Measurements from ENCODE around the gene UBA3. TPM values are rescaled to one million over a fixed set of nuclear protein-coding genes. Genes with fewer than 3 reads are reported as not detected.

Gene UBA3
- total RNA-seq, 2 donors from 2014 or later: 45.5 to 50.6 TPM

GRCh38 chr3:69052472-69052898 lies 27.7 kb downstream of the UBA3 start:
- TF ChIP-seq POLR2AphosphoS5 (IDR thresholded peaks at IDR 0.05): no peak
- TF ChIP-seq CTCF (IDR thresholded peaks at IDR 0.05): peak in 1 of 4 experiments; percentile 35
- Histone ChIP-seq H3K4me1 (replicated peaks) (no peaks in the 10 kb centered on the region), H3K27ac (peak overlapping the region; percentile 92), H3K36me3 (no peaks in the 10 kb centered on the region), H3K27me3 (replicated peaks; ENCODE audit: insufficient read depth) (no peaks in the 10 kb centered on the region), H3K9me3 (no peaks in the 10 kb centered on the region), H3K4me3 (peak overlapping the region; percentile 63 to 64)
- intact Hi-C loops (cut with DNase I): loop anchor here (5.0 kb wide), 1 partner anchor 40 kb away; the partner anchor contains the start of gene EOGT
- DNase-seq (ENCODE audit: low spot score): peak; percentile 7
- 7% methylated on average over 9 of the region's 9 CpGs for WGBS

DNA sequence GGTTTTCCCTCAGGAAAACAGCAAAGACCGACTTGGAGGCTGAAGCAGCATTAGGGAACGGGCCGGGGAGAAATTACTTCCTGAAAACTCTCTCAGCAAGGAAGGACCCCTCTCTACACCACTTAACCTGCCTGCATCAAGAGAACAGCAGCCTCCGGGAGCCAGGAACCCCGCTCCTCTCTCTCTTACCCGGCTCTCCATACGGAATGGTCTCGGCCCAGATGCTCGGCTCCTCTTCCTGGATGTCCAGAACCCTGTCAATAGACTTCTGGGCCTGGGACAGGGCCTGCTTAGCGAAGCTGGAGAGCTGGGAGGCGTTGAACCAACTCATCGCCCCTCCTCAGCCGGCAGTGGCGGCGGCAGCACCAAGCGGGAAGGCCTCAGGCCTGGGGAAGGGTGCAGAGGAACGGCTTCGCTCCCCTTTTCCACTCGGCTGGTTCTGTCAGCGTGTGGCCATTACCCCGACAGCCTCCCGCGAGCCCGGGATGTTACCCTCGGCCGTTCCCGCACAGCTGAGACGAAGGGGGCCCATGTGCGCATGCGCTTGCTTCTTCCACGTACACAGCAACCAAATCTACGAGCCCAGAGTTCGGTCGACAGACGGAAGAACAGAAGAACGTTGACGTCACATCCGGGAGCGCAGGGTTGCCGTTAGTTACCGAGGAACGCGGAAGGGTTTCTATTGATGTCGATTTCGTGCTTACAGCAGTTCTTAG lies 28.3 kb downstream of the UBA3 start, which contains the start of gene TMF1:
Gene TMF1 (minus strand): TSS at position 578 of the 716 bp plus-strand sequence. CDS start 247 bp downstream, at position 331.
- Histone ChIP-seq H3K27ac (peak within 1 kb of the TSS; percentile 92), H3K27me3 (replicated peaks; ENCODE audit: insufficient read depth) (no peaks in the 10 kb centered on the region), H3K36me3 (no peaks in the 10 kb centered on the region), H3K4me1 (replicated peaks) (no peaks in the 10 kb centered on the region), H3K9me3 (no peaks in the 10 kb centered on the region), H3K4me3 (peak within 1 kb of the TSS; percentile 63 to 64)
- peak; percentile 91 for TF ChIP-seq POLR2A (IDR thresholded peaks at IDR 0.05)
- peak in 1 of 4 experiments; percentile 12 for TF ChIP-seq CTCF (IDR thresholded peaks at IDR 0.05)
- TF ChIP-seq POLR2AphosphoS5 (IDR thresholded peaks at IDR 0.05): peak; percentile 98
- DNase-seq (ENCODE audit: low spot score): peak; percentile 99
- under 1% methylated on average over 45 of the region's 45 CpGs for WGBS
- intact Hi-C loops (cut with DNase I): loop anchor here (5.0 kb wide), 1 partner anchor 40 kb away; the partner anchor contains the start of gene EOGT

DNA sequence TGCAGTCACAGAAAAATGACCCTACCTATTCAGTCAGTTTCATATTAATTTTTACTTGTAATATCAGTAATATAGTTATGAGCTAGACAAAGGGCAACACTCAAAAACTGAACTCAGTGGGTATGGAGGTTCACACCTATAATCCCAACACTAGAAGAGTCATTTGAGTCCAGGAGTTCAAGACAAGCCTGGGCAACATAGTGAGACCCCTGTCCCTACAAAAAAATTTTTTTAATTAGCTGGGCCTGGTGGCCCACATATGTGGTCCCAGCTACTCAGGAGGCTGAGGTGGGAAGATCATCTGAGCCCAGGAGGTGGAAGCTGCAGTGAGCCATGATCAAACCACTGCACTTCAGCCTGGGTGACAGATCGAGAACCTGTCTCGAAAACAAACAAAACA lies 31.2 kb downstream of the UBA3 start:
- intact Hi-C loops (cut with DNase I): no loop called here
- no peaks in the 10 kb centered on the region for H3K4me1 ChIP-seq (replicated peaks)

GRCh38 chr3:69044608-69045007 lies 35.6 kb downstream of the UBA3 start:
- H3K27ac ChIP-seq: no peak overlapping the region
- H3K36me3 ChIP-seq: no peaks in the 10 kb centered on the region
- no peaks in the 10 kb centered on the region for H3K4me1 ChIP-seq (replicated peaks)
- intact Hi-C loops (cut with DNase I): no loop called here
- H3K27me3 ChIP-seq (replicated peaks; ENCODE audit: insufficient read depth): no peaks in the 10 kb centered on the region
- DNase-seq (ENCODE audit: low spot score): no peak
- WGBS: 82% methylated on average over 2 of the region's 2 CpGs
- TF ChIP-seq POLR2A (IDR thresholded peaks at IDR 0.05) (no peak), POLR2AphosphoS5 (IDR thresholded peaks at IDR 0.05) (no peak)
- no peaks in the 10 kb centered on the region for H3K9me3 ChIP-seq
- no peak overlapping the region for H3K4me3 ChIP-seq

More for the DNA sequence above, 31.2 kb downstream of the UBA3 start:
- no peak for DNase-seq (ENCODE audit: low spot score)
- Histone ChIP-seq H3K36me3 (no peaks in the 10 kb centered on the region), H3K27me3 (replicated peaks; ENCODE audit: insufficient read depth) (no peaks in the 10 kb centered on the region), H3K9me3 (no peaks in the 10 kb centered on the region), H3K27ac (no peak overlapping the region), H3K4me3 (no peak overlapping the region)
- no peak for TF ChIP-seq POLR2AphosphoS5 (IDR thresholded peaks at IDR 0.05)
- TF ChIP-seq CTCF (IDR thresholded peaks at IDR 0.05): no peak
- TF ChIP-seq POLR2A (IDR thresholded peaks at IDR 0.05): no peak
- 91% methylated on average over 2 of the region's 2 CpGs for WGBS

DNA sequence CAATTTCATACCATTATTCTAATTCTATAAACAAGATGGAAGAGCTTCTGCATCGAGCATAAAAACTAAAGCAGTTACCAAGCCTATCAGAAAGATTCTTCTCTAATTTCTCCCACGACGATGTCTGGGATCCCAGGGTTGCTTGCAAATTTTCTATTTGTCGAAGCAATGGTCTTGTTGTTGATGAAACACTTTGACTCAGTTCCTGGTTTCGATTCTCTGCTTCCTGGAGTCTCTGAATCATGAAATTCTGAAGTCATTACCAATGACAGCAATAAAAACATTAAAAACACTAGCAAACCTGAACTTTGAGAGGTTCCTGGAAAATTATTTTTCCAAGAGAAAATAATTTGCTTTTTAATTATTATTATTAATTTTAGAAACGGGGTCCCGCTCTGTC lies 46.7 kb downstream of the UBA3 start:
- DNase-seq (ENCODE audit: low spot score): no peak
- no peak overlapping the region for H3K27ac ChIP-seq
- H3K9me3 ChIP-seq: no peaks in the 10 kb centered on the region
- no peak for TF ChIP-seq POLR2AphosphoS5 (IDR thresholded peaks at IDR 0.05)
- no peak for TF ChIP-seq POLR2A (IDR thresholded peaks at IDR 0.05)
- TF ChIP-seq CTCF (IDR thresholded peaks at IDR 0.05): no peak
- no peaks in the 10 kb centered on the region for H3K27me3 ChIP-seq (replicated peaks; ENCODE audit: insufficient read depth)
- intact Hi-C loops (cut with DNase I): no loop called here
- H3K36me3 ChIP-seq: peaks cover 6 to 8% of the 10 kb centered on the region in 2 donors
- WGBS: 91% methylated on average over 7 of the region's 7 CpGs
- no peak overlapping the region for H3K4me3 ChIP-seq
- no peaks in the 10 kb centered on the region for H3K4me1 ChIP-seq (replicated peaks)
